ENCODE measurements around the gene TRIP4.

TRIP4 gene

GRCh38 chr15:64464276-64465005, 76.8 kb downstream of the TRIP4 start:
- Histone ChIP-seq H3K27ac (ENCODE audit: low read depth, low read length) (no peak overlapping the region), H3K4me1 (ENCODE audit: control insufficient read depth, insufficient read depth, low read length) (peaks cover 37% of the 10 kb centered on the region), H3K9me3 (ENCODE audit: control insufficient read depth, insufficient read depth, low read depth, low read length) (no peaks in the 10 kb centered on the region), H3K27me3 (ENCODE audit: control insufficient read depth, insufficient read depth, low read length) (no peaks in the 10 kb centered on the region), H3K4me3 (ENCODE audit: low read depth, low read length) (no peak overlapping the region), H3K9ac (ENCODE audit: low read length) (no peak overlapping the region), H3K36me3 (ENCODE audit: control insufficient read depth, insufficient read depth, low read length) (no peaks in the 10 kb centered on the region; the same call in 1 of the 2 replicates)

GRCh38 chr15:64466408-64467141, 78.9 kb downstream of the TRIP4 start:
- no peak overlapping the region for H3K27ac ChIP-seq (ENCODE audit: low read depth, low read length)
- no peaks in the 10 kb centered on the region; the same call in 1 of the 2 replicates for H3K36me3 ChIP-seq (ENCODE audit: control insufficient read depth, insufficient read depth, low read length)
- H3K4me1 ChIP-seq (ENCODE audit: control insufficient read depth, insufficient read depth, low read length), result peaks cover 31% of the 10 kb centered on the region
- H3K4me3 ChIP-seq (ENCODE audit: low read depth, low read length), result no peak overlapping the region
- no peaks in the 10 kb centered on the region for H3K9me3 ChIP-seq (ENCODE audit: control insufficient read depth, insufficient read depth, low read depth, low read length)
- H3K27me3 ChIP-seq (ENCODE audit: control insufficient read depth, insufficient read depth, low read length), result no peaks in the 10 kb centered on the region
- no peak overlapping the region for H3K9ac ChIP-seq (ENCODE audit: low read length)

GRCh38 chr15:64472161-64472560, 84.5 kb downstream of the TRIP4 start:
- Histone ChIP-seq H3K4me3 (ENCODE audit: low read depth, low read length) (no peak overlapping the region), H3K9ac (ENCODE audit: low read length) (no peak overlapping the region), H3K4me1 (ENCODE audit: control insufficient read depth, insufficient read depth, low read length) (peaks cover 7% of the 10 kb centered on the region; the same call in 1 of the 2 replicates), H3K9me3 (ENCODE audit: control insufficient read depth, insufficient read depth, low read depth, low read length) (no peaks in the 10 kb centered on the region), H3K27ac (ENCODE audit: low read depth, low read length) (no peak overlapping the region), H3K36me3 (ENCODE audit: control insufficient read depth, insufficient read depth, low read length) (peaks cover 4% of the 10 kb centered on the region), H3K27me3 (ENCODE audit: control insufficient read depth, insufficient read depth, low read length) (no peaks in the 10 kb centered on the region)

- Histone ChIP-seq H3K36me3 (ENCODE audit: control insufficient read depth, insufficient read depth, low read length) (peaks cover 7% of the 10 kb centered on the region), H3K9ac (ENCODE audit: low read length) (no peak overlapping the region), H3K27ac (ENCODE audit: low read depth, low read length) (no peak overlapping the region), H3K4me1 (ENCODE audit: control insufficient read depth, insufficient read depth, low read length) (peaks cover 7% of the 10 kb centered on the region; the same call in 1 of the 2 replicates), H3K27me3 (ENCODE audit: control insufficient read depth, insufficient read depth, low read length) (no peaks in the 10 kb centered on the region), H3K9me3 (ENCODE audit: control insufficient read depth, insufficient read depth, low read depth, low read length) (no peaks in the 10 kb centered on the region), H3K4me3 (ENCODE audit: low read depth, low read length) (no peak overlapping the region)
These were observed 87.2 kb downstream of the TRIP4 start for GRCh38 chr15:64474846-64475245.

DNA sequence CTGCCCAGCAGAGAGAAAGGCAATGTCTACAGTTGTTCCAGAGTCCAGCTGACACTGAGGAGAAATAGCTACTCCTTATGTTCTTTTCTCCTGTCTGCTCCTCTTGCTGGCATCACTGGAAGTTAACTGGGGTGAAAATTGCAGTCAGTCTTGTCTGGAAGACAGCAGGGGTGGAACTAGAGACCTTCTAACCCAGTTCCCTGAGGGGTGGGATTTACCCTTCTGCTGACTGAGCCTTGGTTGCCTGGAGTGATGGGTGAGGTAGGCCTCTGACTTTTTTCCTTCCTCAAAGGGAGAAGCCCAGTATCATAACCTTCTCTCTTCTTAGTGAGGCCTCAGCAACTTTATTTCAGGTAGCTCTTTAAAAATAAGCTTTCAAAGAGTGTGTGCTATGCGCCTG, 88.9 kb downstream of the TRIP4 start:
- Histone ChIP-seq H3K4me1 (ENCODE audit: control insufficient read depth, insufficient read depth, low read length) (peaks cover 7% of the 10 kb centered on the region; the same call in 1 of the 2 replicates), H3K27ac (ENCODE audit: low read depth, low read length) (no peak overlapping the region), H3K4me3 (ENCODE audit: low read depth, low read length) (no peak overlapping the region), H3K27me3 (ENCODE audit: control insufficient read depth, insufficient read depth, low read length) (no peaks in the 10 kb centered on the region), H3K9ac (ENCODE audit: low read length) (no peak overlapping the region), H3K36me3 (ENCODE audit: control insufficient read depth, insufficient read depth, low read length) (peaks cover 7% of the 10 kb centered on the region), H3K9me3 (ENCODE audit: control insufficient read depth, insufficient read depth, low read depth, low read length) (no peaks in the 10 kb centered on the region)

DNA sequence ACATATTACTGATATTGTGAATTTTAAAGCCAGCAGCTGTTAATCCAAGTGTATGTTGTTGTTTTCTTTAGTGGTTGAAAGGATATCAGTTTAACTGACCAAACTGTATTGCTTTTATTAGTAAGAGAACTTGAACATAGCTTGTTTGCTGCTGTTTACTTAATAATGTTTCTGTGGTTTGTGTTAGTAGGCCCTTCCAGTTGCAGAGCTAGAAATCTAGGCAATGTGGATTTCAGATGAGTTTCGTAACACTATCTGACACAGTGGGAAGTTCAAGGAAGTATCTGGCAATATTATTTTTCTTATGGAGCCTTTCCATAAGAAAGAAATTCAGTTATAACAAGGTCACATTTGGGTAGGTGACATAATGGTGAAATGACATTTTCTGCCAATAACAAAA, 91.2 kb downstream of the TRIP4 start:
- Histone ChIP-seq H3K27ac (ENCODE audit: low read depth, low read length) (no peak overlapping the region), H3K9ac (ENCODE audit: low read length) (no peak overlapping the region), H3K4me1 (ENCODE audit: control insufficient read depth, insufficient read depth, low read length) (peaks cover 7% of the 10 kb centered on the region; the same call in 1 of the 2 replicates)

DNA sequence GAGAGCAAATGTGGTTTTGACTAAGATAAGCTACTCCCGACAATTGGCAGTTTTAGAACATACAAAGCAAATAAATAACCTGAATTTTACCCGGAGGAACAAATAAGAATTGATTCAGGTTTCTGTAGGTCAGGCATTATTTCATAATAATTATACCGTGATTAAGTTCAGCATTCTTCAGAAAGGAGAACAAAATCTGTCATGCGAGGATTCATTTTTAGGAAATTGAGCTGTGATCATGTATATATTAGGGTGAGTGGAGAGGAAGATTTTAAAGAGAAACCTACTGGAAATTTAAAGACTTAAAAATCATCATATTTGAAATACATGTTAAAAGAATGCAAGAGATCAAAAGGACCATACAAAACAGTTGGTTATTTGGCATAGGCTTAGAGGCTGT, 93.3 kb downstream of the TRIP4 start:
- Histone ChIP-seq H3K27me3 (ENCODE audit: control insufficient read depth, insufficient read depth, low read length) (no peaks in the 10 kb centered on the region), H3K4me1 (ENCODE audit: control insufficient read depth, insufficient read depth, low read length) (peaks cover 7% of the 10 kb centered on the region; the same call in 1 of the 2 replicates), H3K27ac (ENCODE audit: low read depth, low read length) (no peak overlapping the region), H3K9me3 (ENCODE audit: control insufficient read depth, insufficient read depth, low read depth, low read length) (no peaks in the 10 kb centered on the region), H3K4me3 (ENCODE audit: low read depth, low read length) (no peak overlapping the region), H3K9ac (ENCODE audit: low read length) (no peak overlapping the region), H3K36me3 (ENCODE audit: control insufficient read depth, insufficient read depth, low read length) (peaks cover 3% of the 10 kb centered on the region; the same call in 1 of the 2 replicates)

More for the DNA sequence above, 91.2 kb downstream of the TRIP4 start:
- H3K4me3 ChIP-seq (ENCODE audit: low read depth, low read length), result no peak overlapping the region
- H3K27me3 ChIP-seq (ENCODE audit: control insufficient read depth, insufficient read depth, low read length), result no peaks in the 10 kb centered on the region
- peaks cover 3% of the 10 kb centered on the region; the same call in 1 of the 2 replicates for H3K36me3 ChIP-seq (ENCODE audit: control insufficient read depth, insufficient read depth, low read length)
- no peaks in the 10 kb centered on the region for H3K9me3 ChIP-seq (ENCODE audit: control insufficient read depth, insufficient read depth, low read depth, low read length)

GRCh38 chr15:64483749-64484148, 96.1 kb downstream of the TRIP4 start:
- Histone ChIP-seq H3K36me3 (ENCODE audit: control insufficient read depth, insufficient read depth, low read length) (no peaks in the 10 kb centered on the region; the same call in 1 of the 2 replicates), H3K27me3 (ENCODE audit: control insufficient read depth, insufficient read depth, low read length) (no peaks in the 10 kb centered on the region), H3K27ac (ENCODE audit: low read depth, low read length) (no peak overlapping the region), H3K4me1 (ENCODE audit: control insufficient read depth, insufficient read depth, low read length) (no peaks in the 10 kb centered on the region), H3K9ac (ENCODE audit: low read length) (no peak overlapping the region), H3K9me3 (ENCODE audit: control insufficient read depth, insufficient read depth, low read depth, low read length) (no peaks in the 10 kb centered on the region), H3K4me3 (ENCODE audit: low read depth, low read length) (no peak overlapping the region)

DNA sequence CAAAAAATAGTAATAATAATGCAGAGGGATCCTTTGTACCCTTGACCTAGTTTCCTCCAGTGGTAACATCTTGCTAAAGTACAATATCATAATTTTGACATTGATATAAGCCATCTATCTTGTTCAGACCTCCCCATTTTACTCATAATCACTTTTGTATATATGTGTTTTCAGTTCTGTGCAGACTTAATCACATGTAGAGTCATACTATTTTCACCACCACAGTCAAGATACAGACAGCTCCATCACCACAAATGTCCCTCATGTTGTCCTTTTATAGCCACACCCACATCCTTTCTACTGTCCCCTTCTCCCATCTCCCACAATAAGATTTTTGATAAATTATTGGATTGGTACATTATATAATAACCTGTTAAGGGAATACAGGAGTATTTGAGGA, 98.2 kb downstream of the TRIP4 start:
- no peaks in the 10 kb centered on the region for H3K27me3 ChIP-seq (ENCODE audit: control insufficient read depth, insufficient read depth, low read length)
- H3K9me3 ChIP-seq (ENCODE audit: control insufficient read depth, insufficient read depth, low read depth, low read length), result no peaks in the 10 kb centered on the region
- H3K9ac ChIP-seq (ENCODE audit: low read length), result no peak overlapping the region
- H3K4me1 ChIP-seq (ENCODE audit: control insufficient read depth, insufficient read depth, low read length), result peaks cover 4% of the 10 kb centered on the region; the same call in 1 of the 2 replicates
- no peak overlapping the region for H3K4me3 ChIP-seq (ENCODE audit: low read depth, low read length)
- H3K27ac ChIP-seq (ENCODE audit: low read depth, low read length), result no peak overlapping the region
- peaks cover 3% of the 10 kb centered on the region; the same call in 1 of the 2 replicates for H3K36me3 ChIP-seq (ENCODE audit: control insufficient read depth, insufficient read depth, low read length)

DNA sequence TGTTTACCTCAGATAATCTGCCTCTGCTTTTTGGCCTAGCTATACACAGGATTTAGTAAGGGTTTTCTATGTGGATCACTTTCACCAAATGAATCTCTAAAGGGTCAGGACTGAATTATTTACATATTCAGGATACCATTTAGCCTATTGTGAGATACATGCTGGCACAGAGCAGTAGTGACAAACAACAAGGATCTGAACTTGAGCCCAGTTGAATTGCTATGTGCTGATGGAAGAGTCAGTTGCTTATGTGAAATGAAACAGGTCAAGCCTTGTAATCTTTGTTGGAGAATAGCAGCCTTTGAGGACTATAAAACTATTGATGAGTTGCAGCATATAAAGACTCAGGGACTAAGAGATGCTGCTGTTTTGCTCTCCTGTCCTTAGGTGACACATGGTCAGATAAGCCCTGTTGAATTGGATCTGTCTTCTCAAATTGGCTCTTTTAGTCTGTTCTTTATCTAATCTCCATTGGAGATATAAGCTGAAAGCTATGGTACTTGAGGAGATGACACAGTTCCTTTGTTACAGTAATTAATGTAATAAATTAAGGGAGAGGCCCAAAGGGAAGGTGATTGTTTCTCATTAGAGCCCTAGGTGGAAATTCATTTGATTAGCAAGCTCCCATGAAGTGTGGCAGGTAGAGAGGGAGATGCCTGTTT, 103.1 kb downstream of the TRIP4 start:
- Histone ChIP-seq H3K4me1 (ENCODE audit: control insufficient read depth, insufficient read depth, low read length) (peaks cover 6% of the 10 kb centered on the region; the same call in 1 of the 2 replicates), H3K27me3 (ENCODE audit: control insufficient read depth, insufficient read depth, low read length) (no peaks in the 10 kb centered on the region), H3K9me3 (ENCODE audit: control insufficient read depth, insufficient read depth, low read depth, low read length) (no peaks in the 10 kb centered on the region), H3K27ac (ENCODE audit: low read depth, low read length) (no peak overlapping the region), H3K36me3 (ENCODE audit: control insufficient read depth, insufficient read depth, low read length) (peaks cover 3% of the 10 kb centered on the region; the same call in 1 of the 2 replicates), H3K9ac (ENCODE audit: low read length) (no peak overlapping the region), H3K4me3 (ENCODE audit: low read depth, low read length) (no peak overlapping the region)

Data from HUES6 (cell line).